ENCODE results near the gene S100A13.
"Not testable (repeated sequence)": the region's sequence is repeated elsewhere in the genome, so short reads cannot be mapped to it uniquely, and the experiment has no call there.

The S100A13 gene

GRCh38 chr1:153648000-153648643 lies 20.8 kb upstream of the S100A13 start:
- DNase-seq (ENCODE audit: low read depth): no peak

GRCh38 chr1:153647346-153647714 lies 20.0 kb upstream of the S100A13 start:
- no peak for DNase-seq (ENCODE audit: low read depth)

GRCh38 chr1:153646672-153647345 lies 19.5 kb upstream of the S100A13 start:
- DNase-seq (ENCODE audit: low read depth): no peak

- no peak for DNase-seq (ENCODE audit: low read depth)
Measured at GRCh38 chr1:153643816-153644215, 16.5 kb upstream of the S100A13 start.

GRCh38 chr1:153643100-153643499 lies 15.8 kb upstream of the S100A13 start:
- no peak for DNase-seq (ENCODE audit: low read depth)

GRCh38 chr1:153642161-153642560 lies 14.9 kb upstream of the S100A13 start:
- no peak for DNase-seq (ENCODE audit: low read depth)

GRCh38 chr1:153640861-153641260 lies 13.6 kb upstream of the S100A13 start:
- DNase-seq (ENCODE audit: low read depth): no peak

- DNase-seq (ENCODE audit: low read depth): not testable (repeated sequence)
Measured at GRCh38 chr1:153640213-153640612, 12.9 kb upstream of the S100A13 start.

GRCh38 chr1:153639280-153639679 lies 12.0 kb upstream of the S100A13 start:
- no peak for DNase-seq (ENCODE audit: low read depth)

- DNase-seq (ENCODE audit: low read depth): no peak
Measured at GRCh38 chr1:153638261-153638660, 11.0 kb upstream of the S100A13 start.

- DNase-seq (ENCODE audit: low read depth): no peak
Measured at GRCh38 chr1:153636312-153636711, 9.0 kb upstream of the S100A13 start.

- no peak for DNase-seq (ENCODE audit: low read depth)
Measured at GRCh38 chr1:153635872-153636271, 8.6 kb upstream of the S100A13 start.

GRCh38 chr1:153633754-153634665 lies 6.7 kb upstream of the S100A13 start, which contains the start of gene CHTOP:
Gene CHTOP (plus strand): TSS chr1:153634066. CDS start chr1:153636589, 2,523 bp downstream.
- DNase-seq (ENCODE audit: low read depth): peak; percentile 97

- no peak for DNase-seq (ENCODE audit: low read depth)
Measured at GRCh38 chr1:153633161-153633753, 6.0 kb upstream of the S100A13 start.

- DNase-seq (ENCODE audit: low read depth): no peak
Measured at GRCh38 chr1:153631047-153632022, 4.0 kb upstream of the S100A13 start.

GRCh38 chr1:153630384-153630783 lies 3.1 kb upstream of the S100A13 start:
- no peak for DNase-seq (ENCODE audit: low read depth)

- DNase-seq (ENCODE audit: low read depth): no peak
Measured at GRCh38 chr1:153629971-153630370, 2.7 kb upstream of the S100A13 start.

- no peak for DNase-seq (ENCODE audit: low read depth)
Measured at GRCh38 chr1:153629343-153629665, 2.0 kb upstream of the S100A13 start.

- DNase-seq (ENCODE audit: low read depth): no peak
Measured at GRCh38 chr1:153628638-153629342, 1.5 kb upstream of the S100A13 start.

Data from GM04504 (cell line).